Trophoblast cell (in vitro differentiated cells and primary cell): ENCODE data around the gene GOLGA6L10.
"Not testable (repeated sequence)": the region's sequence is repeated elsewhere in the genome, so short reads cannot be mapped to it uniquely, and the experiment has no call there.

Experiments
- DNase-seq, 2 donors: peaks; one replicate each; pipeline ENCODE4 v3.0.0-alpha.2; 2016
- H2AFZ ChIP-seq: 2 replicates; pipeline ENCODE4 v1.6.1; 2013; ENCODE audit warnings: low read length, moderate library complexity, mild to moderate bottlenecking; ENCODE audit not compliant: insufficient read depth, poor library complexity
- H2AK5ac ChIP-seq: 2 replicates; pipeline ENCODE4 v1.6.1; 2013; ENCODE audit warnings: mild to moderate bottlenecking, low read length
- H2BK120ac ChIP-seq: 2 replicates; pipeline ENCODE4 v1.6.1; 2013; ENCODE audit warnings: low read length, mild to moderate bottlenecking, moderate library complexity; ENCODE audit not compliant: insufficient read depth, poor library complexity
- H2BK12ac ChIP-seq: 2 replicates; pipeline ENCODE4 v1.6.1; 2013; ENCODE audit warnings: mild to moderate bottlenecking, low read length, moderate library complexity
- H2BK5ac ChIP-seq: 2 replicates; pipeline ENCODE4 v1.6.1; 2013; ENCODE audit warnings: low read length, low read depth, moderate library complexity, mild to moderate bottlenecking; ENCODE audit not compliant: poor library complexity
- H3K14ac ChIP-seq: 2 replicates; pipeline ENCODE4 v1.6.1; 2013; ENCODE audit warnings: mild to moderate bottlenecking, low read length
- H3K18ac ChIP-seq: 2 replicates; pipeline ENCODE4 v1.6.1; 2013; ENCODE audit warnings: mild to moderate bottlenecking, low read length
- H3K23ac ChIP-seq: 2 replicates; pipeline ENCODE4 v1.6.1; 2013; ENCODE audit warnings: low read length
- H3K27ac ChIP-seq: 2 replicates; pipeline ENCODE4 v1.5.1; 2013; ENCODE audit warnings: low read depth, mild to moderate bottlenecking, inconsistent platforms, low read length, moderate library complexity
- H3K27me3 ChIP-seq: 2 replicates; pipeline ENCODE4 v1.6.1; 2013; ENCODE audit warnings: inconsistent platforms, mild to moderate bottlenecking, low read length, moderate library complexity; ENCODE audit not compliant: insufficient read depth
- H3K36me3 ChIP-seq, 2 experiments: 1 replicate in 1 of 2; 2 replicates in 1 of 2; pipeline ENCODE4 v1.6.1; 2013; ENCODE audit warnings: low read length in 2 of 2, mild to moderate bottlenecking in 2 of 2, moderate library complexity in 1 of 2; ENCODE audit not compliant: insufficient read depth in 2 of 2, control insufficient read depth in 1 of 2
- H3K4ac ChIP-seq: 2 replicates; pipeline ENCODE4 v1.6.1; 2013; ENCODE audit warnings: low read depth, mild to moderate bottlenecking, low read length, moderate library complexity
- H3K4me1 ChIP-seq, 2 experiments: 1 replicate in 1 of 2; 2 replicates in 1 of 2; pipeline ENCODE4 v1.6.1; 2013; ENCODE audit warnings: low read length in 2 of 2, mild to moderate bottlenecking in 2 of 2, moderate library complexity in 1 of 2; ENCODE audit not compliant: insufficient read depth in 2 of 2, control insufficient read depth in 1 of 2
- H3K4me2 ChIP-seq: 2 replicates; pipeline ENCODE4 v1.6.1; 2013; ENCODE audit warnings: inconsistent platforms, mild to moderate bottlenecking, low read length, moderate library complexity
- H3K4me3 ChIP-seq: 2 replicates; pipeline ENCODE4 v1.5.1; 2013; ENCODE audit warnings: mild to moderate bottlenecking, low read depth, low read length, inconsistent platforms
- H3K79me1 ChIP-seq: one replicate; pipeline ENCODE4 v1.6.1; 2013; ENCODE audit warnings: low read length
- H3K79me2 ChIP-seq: 2 replicates; pipeline ENCODE4 v1.6.1; 2013; ENCODE audit warnings: low read length, mild to moderate bottlenecking; ENCODE audit not compliant: control insufficient read depth, insufficient read depth, poor library complexity
- H3K9ac ChIP-seq: 2 replicates; pipeline ENCODE4 v1.6.1; 2013; ENCODE audit warnings: mild to moderate bottlenecking, low read length
- H3K9me3 ChIP-seq: 2 replicates; pipeline ENCODE4 v1.6.1; 2013; ENCODE audit warnings: low read depth, mild to moderate bottlenecking, control low read depth, inconsistent platforms, low read length; ENCODE audit not compliant: insufficient read depth
- H4K12ac ChIP-seq: 2 replicates; pipeline ENCODE4 v1.6.1; 2013; ENCODE audit warnings: low read depth, mild to moderate bottlenecking, low read length, moderate library complexity
- H4K8ac ChIP-seq: 2 replicates; pipeline ENCODE4 v1.6.1; 2013; ENCODE audit warnings: low read depth, mild to moderate bottlenecking, low read length, moderate library complexity
- H4K91ac ChIP-seq: one replicate; pipeline ENCODE4 v1.6.1; 2013; ENCODE audit warnings: low read depth, mild to moderate bottlenecking, low read length, moderate library complexity
- WGBS: extraction: QIAGEN DNeasy Blood & Tissue Kit; methylation state at CpG from one replicate; pipeline ENCODE4 v1.1.7; 2013; ENCODE audit warnings: missing lambda C conversion rate; ENCODE audit not compliant: insufficient read length, insufficient coverage; ENCODE audit errors: extremely low coverage; 5-methylcytosine and 5-hydroxymethylcytosine counted together

The GOLGA6L10 gene

DNA sequence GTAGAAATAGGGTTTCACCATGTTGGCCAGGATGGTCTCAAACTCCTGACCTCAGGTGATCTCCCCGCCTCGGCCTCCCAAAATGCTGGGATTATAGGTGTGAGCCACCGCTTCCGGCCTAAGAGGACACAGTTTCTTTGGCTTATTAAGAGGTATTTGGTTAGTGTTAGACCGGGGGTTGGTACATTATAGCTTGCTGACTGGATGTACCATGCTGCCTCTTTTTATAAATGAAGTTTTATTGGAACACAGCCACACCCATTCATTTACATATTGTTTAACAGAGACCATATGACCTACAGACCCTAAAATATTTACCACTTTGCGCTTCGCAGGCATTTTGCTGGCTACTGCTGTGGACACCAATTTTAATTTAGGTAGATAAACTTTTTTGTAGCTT is 11.3 kb upstream of the GOLGA6L10 start:
- not testable (repeated sequence) for H3K4ac ChIP-seq, H2BK12ac ChIP-seq, H3K36me3 ChIP-seq, H3K27me3 ChIP-seq, H3K9me3 ChIP-seq, H3K9ac ChIP-seq, H3K27ac ChIP-seq, DNase-seq, H3K14ac ChIP-seq, H2BK120ac ChIP-seq, H3K4me3 ChIP-seq, H3K79me2 ChIP-seq, H4K8ac ChIP-seq, H2BK5ac ChIP-seq, H4K12ac ChIP-seq, H3K4me1 ChIP-seq, H3K79me1 ChIP-seq, H4K91ac ChIP-seq, H3K23ac ChIP-seq, H3K18ac ChIP-seq, H2AFZ ChIP-seq, H2AK5ac ChIP-seq, H3K4me2 ChIP-seq
- WGBS: no CpG with 5 or more reads among the region's 7 CpGs

DNA sequence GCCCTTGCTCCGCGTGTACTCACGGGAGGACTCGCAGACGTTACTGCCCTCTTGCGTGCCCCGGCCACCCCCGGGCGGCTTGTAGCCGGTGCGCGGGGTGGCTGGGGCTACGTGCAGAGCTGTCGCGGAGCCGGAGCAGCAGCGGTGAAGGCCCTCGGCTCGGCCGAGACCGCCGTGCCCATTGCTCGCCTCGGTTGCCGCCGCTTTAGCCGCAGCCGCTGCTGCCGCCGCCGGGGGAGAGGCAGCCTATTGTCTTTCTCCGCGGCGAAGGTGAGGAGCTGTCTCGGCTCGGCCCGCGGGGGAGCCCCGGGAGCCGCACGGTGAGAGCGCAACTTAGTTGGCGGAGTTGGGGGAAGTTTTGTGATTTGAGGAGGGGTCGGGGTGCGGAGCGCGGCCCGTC is 5.8 kb upstream of the GOLGA6L10 start:
- not testable (repeated sequence) for H2BK12ac ChIP-seq, H3K27me3 ChIP-seq, H3K36me3 ChIP-seq, H3K79me1 ChIP-seq, H3K9ac ChIP-seq, H3K23ac ChIP-seq, H3K4me2 ChIP-seq, H2BK120ac ChIP-seq, H2AK5ac ChIP-seq, H3K4me3 ChIP-seq, H3K18ac ChIP-seq, H4K8ac ChIP-seq, H3K9me3 ChIP-seq, H2BK5ac ChIP-seq, H3K79me2 ChIP-seq, DNase-seq, H2AFZ ChIP-seq, H4K12ac ChIP-seq, H3K4me1 ChIP-seq, H3K27ac ChIP-seq, H4K91ac ChIP-seq, H3K14ac ChIP-seq, H3K4ac ChIP-seq
- whole genome bisulfite sequencing: no CpG with 5 or more reads among the region's 48 CpGs

- not testable (repeated sequence) for H3K27me3 ChIP-seq, H2BK120ac ChIP-seq, H3K27ac ChIP-seq, H3K79me1 ChIP-seq, H3K9ac ChIP-seq, H3K36me3 ChIP-seq, H4K91ac ChIP-seq, DNase-seq, H3K18ac ChIP-seq, H3K4ac ChIP-seq, H3K4me1 ChIP-seq, H3K23ac ChIP-seq, H4K12ac ChIP-seq, H2AK5ac ChIP-seq, H2BK5ac ChIP-seq, H3K9me3 ChIP-seq, H3K14ac ChIP-seq, H3K4me3 ChIP-seq, H3K79me2 ChIP-seq, H2AFZ ChIP-seq, H2BK12ac ChIP-seq
- no CpG with 5 or more reads among the region's 12 CpGs for WGBS
- Histone ChIP-seq H3K4me2 (peak overlapping the region; percentile 44), H4K8ac (peak overlapping the region; percentile 82)
These were observed 5.3 kb upstream of the GOLGA6L10 start for GRCh38 chr15:82354546-82354945.

DNA sequence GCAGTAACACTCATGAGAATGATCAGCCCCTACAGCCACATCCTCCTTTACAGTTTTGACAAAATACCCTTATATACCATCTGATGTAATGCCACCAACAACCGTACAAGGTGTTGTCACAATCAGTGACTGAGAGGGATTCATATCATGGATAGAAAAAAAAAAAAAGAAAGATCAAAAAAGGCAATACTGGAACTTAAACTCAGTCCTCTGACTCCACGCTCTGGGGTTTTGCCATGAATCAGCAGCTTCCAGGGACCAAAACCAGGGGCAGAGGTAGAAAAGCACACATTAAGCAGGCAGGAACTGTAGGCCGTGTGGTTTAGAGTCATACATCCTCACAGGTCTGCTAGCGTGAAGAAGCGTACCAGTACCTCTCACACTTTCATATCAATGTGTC is 1.6 kb downstream of the GOLGA6L10 start:
- not testable (repeated sequence) for H2AK5ac ChIP-seq, H3K9ac ChIP-seq
- WGBS: no CpG with 5 or more reads among the region's 5 CpGs

More for the DNA sequence above, 1.6 kb downstream of the GOLGA6L10 start:
- not testable (repeated sequence) for H3K27ac ChIP-seq, H3K9me3 ChIP-seq, H3K14ac ChIP-seq, H3K4me1 ChIP-seq, H3K79me2 ChIP-seq, H3K27me3 ChIP-seq, H2AFZ ChIP-seq, H3K4me3 ChIP-seq, H3K18ac ChIP-seq, H4K8ac ChIP-seq, H3K23ac ChIP-seq, H2BK12ac ChIP-seq, H2BK5ac ChIP-seq, H3K79me1 ChIP-seq, H3K36me3 ChIP-seq, H3K4me2 ChIP-seq, DNase-seq, H4K12ac ChIP-seq, H2BK120ac ChIP-seq, H3K4ac ChIP-seq, H4K91ac ChIP-seq
